Fibroblast of pulmonary artery (primary cell): ENCODE measurements around the gene ZNF501.

Source experiments
- DNase-seq: peaks from one replicate; pipeline ENCODE4 v3.0.0-alpha.2; 2010; ENCODE audit warnings: low read depth
- H3K4me3 ChIP-seq: replicated peaks from 2 replicates; pipeline ENCODE4 v1.5.1; 2011; ENCODE audit warnings: low read depth, mild to moderate bottlenecking, control low read depth, low read length, moderate library complexity
- CTCF ChIP-seq: IDR thresholded peaks from 2 replicates; pipeline ENCODE4 v1.5.1; 2011; ENCODE audit warnings: mild to moderate bottlenecking, control low read depth, low read length, inconsistent platforms; ENCODE audit errors: missing control alignments

Gene ZNF501

GRCh38 chr3:44762690-44763089, 33.3 kb downstream of the ZNF501 start:
- TF ChIP-seq CTCF, result no peak

GRCh38 chr3:44764248-44764647, 34.8 kb downstream of the ZNF501 start:
- TF ChIP-seq CTCF, result no peak
- DNase-seq, result no peak
- H3K4me3 ChIP-seq, result no peak overlapping the region

More at GRCh38 chr3:44762690-44763089, 33.3 kb downstream of the ZNF501 start:
- no peak for DNase-seq
- H3K4me3 ChIP-seq, result peak overlapping the region; percentile 97

- no peak for TF ChIP-seq CTCF
- no peak for DNase-seq
- no peak overlapping the region for H3K4me3 ChIP-seq
These were observed 42.1 kb downstream of the ZNF501 start for GRCh38 chr3:44771424-44772098.

- no peak overlapping the region for H3K4me3 ChIP-seq
- DNase-seq, result no peak
- TF ChIP-seq CTCF, result no peak
These were observed 42.6 kb downstream of the ZNF501 start for GRCh38 chr3:44772099-44772442.

GRCh38 chr3:44782891-44783290, 53.5 kb downstream of the ZNF501 start:
- no peak for TF ChIP-seq CTCF
- H3K4me3 ChIP-seq, result no peak overlapping the region
- no peak for DNase-seq
